K562 (cell line): ENCODE data around the gene MANF. TPM values are rescaled to one million over a fixed set of nuclear protein-coding genes. Genes with fewer than 3 reads are reported as not detected.

Source experiments
- ATAC-seq: fragments of 200-7000 bp; cut with Tn5 transposase; 3 replicates; pipeline ENCODE4 v1.9.1; 2020; ENCODE audit warnings: moderate library complexity
- Bru-seq: library from RNA; stranded (reverse); fragments of 400-500 nt; gene quantifications from one replicate; lab custom pipeline; 2021; lab: Mats Ljungman, UMichigan
- BruChase-seq, 2 experiments: library from RNA; stranded (reverse); fragments of 400-500 nt; gene quantifications; one replicate each; lab custom pipeline; 2021; lab: Mats Ljungman, UMichigan
- BruUV-seq: library from RNA; stranded (reverse); fragments of 400-500 nt; replicated peaks from 2 replicates; lab custom pipeline; 2021; lab: Mats Ljungman, UMichigan
- CTCF ChIA-PET: fragments of 300-600 bp; formaldehyde crosslinking; extraction: SDS; loops from one replicate; lab custom pipeline; 2021; ENCODE audit warnings: low intra/inter-chr PET ratio; lab: Yijun Ruan, JAX
- POLR2A ChIA-PET: fragments of 300-600, 350-650 bp; sonication (Branson Sonifier 250); formaldehyde crosslinking; extraction: SDS; loops from one replicate; lab custom pipeline; 2021; ENCODE audit warnings: antibody characterized with exemption, inconsistent platforms; lab: Yijun Ruan, JAX
- DNase-seq, 4 experiments: peaks; one replicate each; pipeline versions ENCODE4 v3.0.0 to v3.0.0-alpha.2; 2011 to 2018; ENCODE audit warnings: low spot score in 3 of 4, mixed read lengths in 3 of 4; ENCODE audit errors: extremely low read depth in 1 of 4
- FAIRE-seq: peaks from 2 replicates; lab custom pipeline; 2011; peaks lifted over from hg19 to GRCh38; lab: Jason Lieb, UNC
- H2AFZ ChIP-seq: 2 replicates; pipeline ENCODE4 v1.6.0; 2011; ENCODE audit warnings: low read depth, low read length, control low read depth, inconsistent platforms
- H3K27ac ChIP-seq: fragments of 200-600 bp; 3 replicates; pipeline ENCODE4 v1.8.0; 2011; ENCODE audit warnings: low read depth, mild to moderate bottlenecking, control low read depth, inconsistent platforms, low read length, moderate library complexity, mixed read lengths; ENCODE audit errors: extremely low read depth
- H3K27me3 ChIP-seq, 2 experiments: fragments of 300-600 bp in 1 of 2; 2 replicates in 1 of 2; 3 replicates in 1 of 2; pipeline versions ENCODE4 v1.6.0 to v1.8.0; 2011; ENCODE audit warnings: inconsistent platforms in 2 of 2, low read length in 2 of 2, mild to moderate bottlenecking in 1 of 2, mixed read lengths in 1 of 2, moderate library complexity in 1 of 2; ENCODE audit not compliant: control insufficient read depth in 2 of 2, insufficient read depth in 2 of 2
- H3K36me3 ChIP-seq: fragments of 300-600 bp; 3 replicates; pipeline ENCODE4 v1.8.0; 2011; ENCODE audit warnings: mild to moderate bottlenecking, low read length, inconsistent platforms; ENCODE audit not compliant: control insufficient read depth, insufficient read depth
- H3K4me1 ChIP-seq, 2 experiments: fragments of 200-600 bp in 1 of 2; replicated peaks in 1 of 2; 2 replicates in 1 of 2; 3 replicates in 1 of 2; pipeline versions ENCODE4 v1.5.1 to v1.8.0; 2011; ENCODE audit warnings: inconsistent platforms in 2 of 2, low read length in 2 of 2, mild to moderate bottlenecking in 1 of 2, mixed read lengths in 1 of 2, moderate library complexity in 1 of 2; ENCODE audit not compliant: control insufficient read depth in 2 of 2, insufficient read depth in 2 of 2
- H3K4me2 ChIP-seq: 2 replicates; pipeline ENCODE4 v1.6.1; 2011; ENCODE audit warnings: low read length, control low read depth, inconsistent platforms, mixed read lengths; ENCODE audit not compliant: insufficient read depth
- H3K4me3 ChIP-seq: fragments of 200-600 bp; sonication (generic), shearing (Covaris generic); 2 replicates; pipeline ENCODE4 v1.5.1; 2016; ENCODE audit warnings: control low read depth, inconsistent platforms
- H3K79me2 ChIP-seq: fragments of 200-600 bp; 3 replicates; pipeline ENCODE4 v1.8.0; 2011; ENCODE audit warnings: low read length, inconsistent platforms; ENCODE audit not compliant: control insufficient read depth, insufficient read depth
- H3K9ac ChIP-seq, 2 experiments: 2 replicates each; pipeline versions ENCODE4 v1.6.0 to v1.6.1; 2011; ENCODE audit warnings: low read depth in 2 of 2, low read length in 2 of 2, control low read depth in 1 of 2, inconsistent platforms in 1 of 2, mild to moderate bottlenecking in 1 of 2, mixed read lengths in 1 of 2; ENCODE audit not compliant: insufficient read depth in 1 of 2
- H3K9me1 ChIP-seq: one replicate; pipeline ENCODE4 v1.6.0; 2011; ENCODE audit warnings: inconsistent platforms, mild to moderate bottlenecking, low read length, moderate library complexity; ENCODE audit not compliant: control insufficient read depth, insufficient read depth
- H3K9me3 ChIP-seq: replicated peaks from 2 replicates; pipeline ENCODE4 v1.5.1; 2011; ENCODE audit warnings: low read depth, low read length, inconsistent platforms; ENCODE audit not compliant: control insufficient read depth, insufficient read depth
- H4K20me1 ChIP-seq: replicated peaks from 2 replicates; pipeline ENCODE4 v1.6.1; 2011; ENCODE audit warnings: low read length, inconsistent platforms, mixed read lengths; ENCODE audit not compliant: control insufficient read depth, insufficient read depth
- ATF1 ChIP-seq, 2 experiments: fragments of 450-650 bp in 1 of 2; IDR thresholded peaks; 2 replicates each; pipeline ENCODE4 v1.6.1; 2016; ENCODE audit warnings: missing compliant biosample characterization in 1 of 2, missing genetic modification characterization in 1 of 2
- ATF7 ChIP-seq: fragments of 450-650 bp; IDR thresholded peaks from 2 replicates; pipeline ENCODE4 v1.7.1; 2014; ENCODE audit warnings: mild to moderate bottlenecking, moderate library complexity
- EGR1 ChIP-seq: fragments of 450-650 bp; conservative IDR thresholded peaks from 2 replicates; pipeline ENCODE4 v1.6.1; 2017; ENCODE audit warnings: mild to moderate bottlenecking
- FOXA3 ChIP-seq, 2 experiments: fragments of 450-650 bp in 1 of 2; sonication (generic) in 1 of 2; formaldehyde crosslinking; IDR thresholded peaks in 1 of 2; conservative IDR thresholded peaks in 1 of 2; 2 replicates each; pipeline versions ENCODE4 v1.4.0 to v1.8.0; 2020 to 2022; ENCODE audit warnings: mild to moderate bottlenecking in 2 of 2, missing genetic modification reagents in 1 of 2
- HMGN3 ChIP-seq: IDR thresholded peaks from 2 replicates; pipeline ENCODE4 v1.6.1; 2011; ENCODE audit warnings: borderline replicate concordance, low read depth, mild to moderate bottlenecking, mixed read lengths, low read length; ENCODE audit not compliant: insufficient read length; ENCODE audit errors: extremely low read depth
- NCOA2 ChIP-seq, 2 experiments: fragments of 450-650 bp; IDR thresholded peaks; 2 replicates each; pipeline ENCODE4 v1.6.1; 2018; ENCODE audit warnings: mild to moderate bottlenecking in 2 of 2, moderate library complexity in 1 of 2; ENCODE audit not compliant: partially characterized antibody in 2 of 2
- NFXL1 ChIP-seq: fragments of 450-650 bp; formaldehyde crosslinking; IDR thresholded peaks from 2 replicates; pipeline ENCODE4 v1.4.0; 2021; ENCODE audit warnings: mild to moderate bottlenecking
- NR2C2 ChIP-seq, 2 experiments: fragments of 200-800 bp in 1 of 2; sonication (Bioruptor generic) in 1 of 2; sonication (generic) in 1 of 2; formaldehyde crosslinking in 1 of 2; IDR thresholded peaks; 2 replicates each; pipeline versions ENCODE4 v1.6.1 to v1.8.0; 2016 to 2022; ENCODE audit warnings: mild to moderate bottlenecking in 1 of 2, missing compliant biosample characterization in 1 of 2, missing genetic modification characterization in 1 of 2, missing genetic modification reagents in 1 of 2
- RBM25 ChIP-seq: fragments of 200-400 bp; formaldehyde crosslinking; IDR thresholded peaks from 2 replicates; pipeline ENCODE4 v1.6.1; 2018; ENCODE audit warnings: low read length, low read depth, moderate library complexity; ENCODE audit not compliant: severe bottlenecking
- SIN3A ChIP-seq, 2 experiments: fragments of 150-350 bp in 1 of 2; IDR thresholded peaks; 2 replicates each; pipeline ENCODE4 v1.6.1; 2011 to 2016; ENCODE audit warnings: borderline replicate concordance in 2 of 2, low read depth in 2 of 2, low read length in 2 of 2, mild to moderate bottlenecking in 2 of 2, moderate library complexity in 2 of 2; ENCODE audit not compliant: control insufficient read depth in 1 of 2
- TBP ChIP-seq: optimal IDR thresholded peaks from 2 replicates; pipeline ENCODE3; 2011; ENCODE audit warnings: low read depth, low read length, improper control_type of control experiment
- ZFX ChIP-seq: sonication (generic); formaldehyde crosslinking; IDR thresholded peaks from 2 replicates; pipeline ENCODE4 v1.8.0; 2022; ENCODE audit warnings: mild to moderate bottlenecking, missing genetic modification reagents, moderate library complexity
- ZNF263 ChIP-seq: sonication (generic); formaldehyde crosslinking; IDR thresholded peaks from 2 replicates; pipeline ENCODE4 v1.8.0; 2022; ENCODE audit warnings: mild to moderate bottlenecking, missing genetic modification reagents, borderline replicate concordance
- WGBS: fragments of 100-300 bp; shearing (Covaris generic); methylation state at CpG from one replicate; pipeline ENCODE4 v1.1.6; 2016; ENCODE audit warnings: low coverage, mixed read lengths; ENCODE audit not compliant: insufficient coverage; ENCODE audit errors: missing lambda C conversion rate; 5-methylcytosine and 5-hydroxymethylcytosine counted together
- in situ Hi-C: fragments of 300-500 bp; cut with MboI; formaldehyde crosslinking; loops from 4 replicates; pipeline ENCODE4 v1.15.0; 2018; ENCODE audit warnings: inconsistent platforms, mixed read lengths
- intact Hi-C: fragments of 100-400 bp; cut with micrococcal nuclease; formaldehyde crosslinking; loops from 2 replicates; pipeline ENCODE4 v1.14.2; 2022
- long read RNA-seq, 3 experiments: library from polyadenylated mRNA in 2 of 3; library from RNA in 1 of 3; unstranded in 2 of 3; stranded (forward) in 1 of 3; transcript quantifications; one replicate each; pipeline ENCODE4 v2.0.0, GENCODE V29; 2019 to 2022
- polyA minus RNA-seq, 3 experiments: library from RNA; depleted of rRNA, polyadenylated mRNA; stranded (reverse); fragments of >200 nt; gene quantifications; 2 replicates each; pipeline ENCODE4 v1.2.3, GENCODE V29; 2011
- polyA plus RNA-seq, 8 experiments: library from polyadenylated mRNA; depleted of rRNA in 4 of 8; stranded (reverse) in 5 of 8; unstranded in 3 of 8; fragments of >200 nt; fragmentation: Nextera tagmentation in 2 of 8; fragmentation: Illumina TruSeq in 1 of 8; extraction: Ambion mirVana in 2 of 8; extraction: Trizol in 1 of 8; gene quantifications; 2 replicates each; pipeline versions ENCODE4 v1.2.1 to v1.2.3, GENCODE V29; 2011 to 2014; ENCODE audit warnings: inconsistent platforms in 1 of 8, missing spikeins in 1 of 8
- total RNA-seq, 7 experiments: library from RNA; depleted of rRNA in 6 of 7; stranded (reverse); fragments of >200 nt in 6 of 7; fragmentation: Illumina TruSeq in 2 of 7; extraction: Trizol in 2 of 7; gene quantifications; 2 replicates each; pipeline versions ENCODE4 v1.2.1 to v1.2.3, GENCODE V29; 2011 to 2021; ENCODE audit warnings: low replicate concordance in 1 of 7

Gene MANF
- total RNA-seq (2011; cell fraction: chromatin; rRNA removed; ENCODE audit: low replicate concordance): 46.5 and 57.2 TPM in 2 replicates
- total RNA-seq (2011; cell fraction: nucleolus; rRNA removed): 51.5 and 54.2 TPM in 2 replicates
- total RNA-seq (2011; cell fraction: nucleoplasm; rRNA removed): 62.5 and 67.3 TPM in 2 replicates
- total RNA-seq (2014; rRNA removed): 41.7 and 58.5 TPM in 2 replicates
- 44.9 and 50.8 TPM in 2 replicates for total RNA-seq (2014; rRNA removed; fragmentation: Illumina TruSeq; extraction: Trizol)
- 41.1 and 42.3 TPM in 2 replicates for total RNA-seq (2015; rRNA removed; fragmentation: Illumina TruSeq; extraction: Trizol)
- total RNA-seq (2021): 39.3 and 49.9 TPM in 2 replicates
- polyA plus RNA-seq (2011; rRNA removed): 44.2 and 47.7 TPM in 2 replicates
- polyA plus RNA-seq (2011; cell fraction: cytosol; rRNA removed): 14.5 and 32.1 TPM in 2 replicates
- polyA plus RNA-seq (2011; cell fraction: nucleus; rRNA removed): 8.8 and 18.7 TPM in 2 replicates
- polyA plus RNA-seq (2012): 48.2 and 67.8 TPM in 2 replicates
- 51.3 and 52.7 TPM in 2 replicates for polyA plus RNA-seq (2014; fragmentation: Illumina TruSeq; extraction: Trizol)
- polyA plus RNA-seq (2014; fragmentation: Nextera tagmentation; extraction: Ambion mirVana): 1 to 10 TPM; 6.5 to 7.1 TPM
- 46.7 and 53.5 TPM in 2 replicates for polyA plus RNA-seq (2014; rRNA removed)
- 24.2 and 33.3 TPM in 2 replicates for polyA minus RNA-seq (2011; rRNA and poly(A)+ RNA removed)
- 9.8 and 17.6 TPM in 2 replicates for polyA minus RNA-seq (2011; cell fraction: cytosol; rRNA and poly(A)+ RNA removed)
- polyA minus RNA-seq (2011; cell fraction: nucleus; rRNA and poly(A)+ RNA removed): 4.2 and 10.3 TPM in 2 replicates
- percentile 84 among the genes with signal in this experiment for Bru-seq, nascent RNA
- percentile 78 among the genes with signal in this experiment for BruChase-seq, experiment 1, labeled RNA remaining after a 2-hour chase
- BruChase-seq, experiment 2, labeled RNA remaining after a 6-hour chase: percentile 88 among the genes with signal in this experiment
- long read RNA-seq, experiment 1, transcript MANF-204 (4 exons, 1,153 nt): major isoform, 20 of 31 reads
- long read RNA-seq, experiment 1, partial matches to known transcripts: 6 of 31 reads
- long read RNA-seq, experiment 1, other reads (novel, unspliced or antisense): 2 of 31 reads
- long read RNA-seq, experiment 2, transcript MANF-204 (4 exons, 1,153 nt): major isoform, 48 of 54 reads
- long read RNA-seq, experiment 2, partial matches to known transcripts: 0 of 54 reads
- long read RNA-seq, experiment 2, other reads (novel, unspliced or antisense): 5 of 54 reads
- long read RNA-seq, experiment 3, transcript MANF-204 (4 exons, 1,153 nt): major isoform, 10 of 11 reads
- long read RNA-seq, experiment 3, partial matches to known transcripts: 1 of 11 reads
- long read RNA-seq, experiment 3, other reads (novel, unspliced or antisense): 0 of 11 reads

- H4K20me1 ChIP-seq: peaks cover 14% of the 10 kb centered on the region; the same call in 1 of the 2 replicates
- H3K27me3 ChIP-seq: no peaks in the 10 kb centered on the region
- DNase-seq: peak; percentile 96 to 99 (median 98)
- peaks cover 37% of the 10 kb centered on the region for H3K79me2 ChIP-seq
- WGBS: under 1% methylated on average over 26 of the region's 65 CpGs
- H3K4me1 ChIP-seq: peaks cover 8 to 18% of the 10 kb centered on the region in 2 experiments
- in situ Hi-C loops (no loop called here), intact Hi-C loops (loop anchor here (5.0 to 10.0 kb wide), 2 partner anchors 297 to 770 kb away; partner anchors contain the start of genes CISH and MAPKAPK3)
- ATAC-seq: peak; percentile 96
- peak within 1 kb of the TSS; percentile 94 for H3K27ac ChIP-seq
- H3K4me3 ChIP-seq: peak within 1 kb of the TSS; percentile 82
- H3K4me2 ChIP-seq: peak within 1 kb of the TSS; percentile 83
- BruUV-seq: no TSS peak
- H3K9ac ChIP-seq: peak within 1 kb of the TSS; percentile 92 to 99
- no peaks in the 10 kb centered on the region for H3K9me3 ChIP-seq
- peaks cover 12% of the 10 kb centered on the region for H3K9me1 ChIP-seq
- H3K36me3 ChIP-seq: peaks cover 34% of the 10 kb centered on the region
- POLR2A ChIA-PET: interaction anchor here (0.5 to 1.1 kb wide), 7 partner anchors 9 to 1079 kb away, joined by 3 to 5 read pairs (median 3); no protein-coding TSS in a partner anchor
- peak; percentile 94 for FAIRE-seq
- CTCF ChIA-PET: no interaction called here
- H2AFZ ChIP-seq: peak within 1 kb of the TSS; percentile 85
- peak; percentile 80 for TF ChIP-seq EGR1
- peak; percentile 100 for TF ChIP-seq RBM25
- no peak for TF ChIP-seq NCOA2 (IDR thresholded peaks at IDR 0.05; ENCODE audit: partially characterized antibody in 2 of 2)
- TF ChIP-seq ATF7: peak; percentile 62; the same call in 1 of the 2 replicates
- no peak for TF ChIP-seq NFXL1 (CRISPR knock-in tag)
- TF ChIP-seq TBP: peak; percentile 92
- TF ChIP-seq ZNF263 (CRISPR knock-in tag): peak; percentile 97
- peak; percentile 61 for TF ChIP-seq HMGN3
- TF ChIP-seq ZFX (CRISPR knock-in tag): peak; percentile 89
- TF ChIP-seq ATF1 (CRISPR knock-in tag; IDR thresholded peaks at IDR 0.05): 0 out of 2 replicates have a peak, but pooled peaks have one; percentile 38
- TF ChIP-seq ATF1 (tag; IDR thresholded peaks at IDR 0.05): peak; percentile 96
- peak in 1 of 2 experiments; percentile 29; a peak in 1 of 4 replicates for TF ChIP-seq FOXA3 (CRISPR knock-in tag; conservative IDR thresholded peaks at IDR 0.05 in 1 of 2, IDR thresholded peaks at IDR 0.05 in 1 of 2)
- no peak; the same call in 1 of the 2 replicates for TF ChIP-seq NR2C2 (CRISPR knock-in tag; IDR thresholded peaks at IDR 0.05)
- peak; percentile 85 for TF ChIP-seq NR2C2 (tag; IDR thresholded peaks at IDR 0.05)
- TF ChIP-seq SIN3A (IDR thresholded peaks at IDR 0.05; ENCODE audit: borderline replicate concordance in 2 of 2, control insufficient read depth in 1 of 2, low read depth in 2 of 2, low read length in 2 of 2): peak in 1 of 2 experiments; percentile 34; a peak in 2 of 4 replicates
These were observed at the start of gene MANF for GRCh38 chr3:51384726-51385473. Gene MANF (plus strand): TSS chr3:51385291. CDS start chr3:51385343, 52 bp downstream.
